ENCODE measurements around the gene CADM4.

Gene CADM4

DNA sequence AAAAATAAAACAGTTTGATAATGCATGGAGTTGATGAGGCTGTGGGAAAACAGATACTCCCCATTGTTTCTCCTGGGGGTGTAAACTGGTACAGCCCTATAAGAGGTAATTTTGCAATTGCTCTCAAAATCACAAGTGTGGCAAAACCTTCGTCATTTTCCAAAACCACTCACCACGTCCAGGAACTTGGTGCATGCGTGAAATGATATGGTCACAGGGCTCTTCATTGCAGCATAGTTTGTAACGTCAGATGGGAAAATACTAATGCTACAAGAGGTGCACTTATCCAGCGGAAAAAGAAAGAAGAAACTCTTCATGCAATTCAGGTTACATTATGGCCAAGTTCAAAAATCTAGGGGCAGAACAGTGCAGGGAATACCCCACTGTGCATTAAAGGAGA is 42.2 kb upstream of the CADM4 start:
- no peak overlapping the region for H3K27ac ChIP-seq
- TF ChIP-seq, protein P1, sequence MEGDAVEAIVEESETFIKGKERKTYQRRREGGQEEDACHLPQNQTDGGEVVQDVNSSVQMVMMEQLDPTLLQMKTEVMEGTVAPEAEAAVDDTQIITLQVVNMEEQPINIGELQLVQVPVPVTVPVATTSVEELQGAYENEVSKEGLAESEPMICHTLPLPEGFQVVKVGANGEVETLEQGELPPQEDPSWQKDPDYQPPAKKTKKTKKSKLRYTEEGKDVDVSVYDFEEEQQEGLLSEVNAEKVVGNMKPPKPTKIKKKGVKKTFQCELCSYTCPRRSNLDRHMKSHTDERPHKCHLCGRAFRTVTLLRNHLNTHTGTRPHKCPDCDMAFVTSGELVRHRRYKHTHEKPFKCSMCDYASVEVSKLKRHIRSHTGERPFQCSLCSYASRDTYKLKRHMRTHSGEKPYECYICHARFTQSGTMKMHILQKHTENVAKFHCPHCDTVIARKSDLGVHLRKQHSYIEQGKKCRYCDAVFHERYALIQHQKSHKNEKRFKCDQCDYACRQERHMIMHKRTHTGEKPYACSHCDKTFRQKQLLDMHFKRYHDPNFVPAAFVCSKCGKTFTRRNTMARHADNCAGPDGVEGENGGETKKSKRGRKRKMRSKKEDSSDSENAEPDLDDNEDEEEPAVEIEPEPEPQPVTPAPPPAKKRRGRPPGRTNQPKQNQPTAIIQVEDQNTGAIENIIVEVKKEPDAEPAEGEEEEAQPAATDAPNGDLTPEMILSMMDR (conservative IDR thresholded peaks at IDR 0.05) = no peak

DNA sequence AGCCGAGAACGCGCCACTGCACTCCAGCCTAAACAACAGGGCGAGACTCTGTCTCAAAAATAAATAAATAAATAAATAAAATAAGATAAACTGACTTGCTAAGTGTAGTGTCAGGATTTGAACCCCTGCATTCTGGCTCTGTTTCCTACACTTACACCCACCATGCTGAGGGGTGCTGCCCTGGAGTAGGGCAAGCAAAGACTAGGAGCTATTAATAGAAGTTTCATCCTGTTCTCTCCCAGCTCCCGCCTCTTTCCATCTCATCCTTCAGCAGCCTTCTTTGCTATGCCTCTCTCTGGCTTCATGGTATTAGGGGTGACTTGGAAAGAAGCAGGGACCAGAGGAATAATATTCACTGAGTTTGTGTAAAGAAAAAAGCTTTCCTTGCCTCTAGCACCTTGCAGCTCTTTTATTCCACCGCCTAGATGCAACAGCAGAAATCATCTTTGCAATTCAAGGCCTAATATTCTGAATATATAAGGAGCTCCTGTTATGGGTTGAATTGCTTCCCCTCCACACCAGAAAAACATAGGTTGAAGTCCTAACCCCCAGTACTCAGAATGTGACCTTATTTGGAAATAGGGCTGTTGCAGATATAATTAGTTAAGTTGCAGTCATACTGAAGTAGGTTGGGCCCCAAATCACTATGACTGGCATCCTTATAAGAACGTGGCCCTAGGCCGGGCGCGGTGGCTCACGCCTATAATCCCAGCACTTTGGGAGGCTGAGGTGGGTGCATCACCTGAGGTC is 39.0 kb upstream of the CADM4 start:
- TF ChIP-seq, protein P1 (conservative IDR thresholded peaks at IDR 0.05) = no peak
- H3K27ac ChIP-seq = no peak overlapping the region

DNA sequence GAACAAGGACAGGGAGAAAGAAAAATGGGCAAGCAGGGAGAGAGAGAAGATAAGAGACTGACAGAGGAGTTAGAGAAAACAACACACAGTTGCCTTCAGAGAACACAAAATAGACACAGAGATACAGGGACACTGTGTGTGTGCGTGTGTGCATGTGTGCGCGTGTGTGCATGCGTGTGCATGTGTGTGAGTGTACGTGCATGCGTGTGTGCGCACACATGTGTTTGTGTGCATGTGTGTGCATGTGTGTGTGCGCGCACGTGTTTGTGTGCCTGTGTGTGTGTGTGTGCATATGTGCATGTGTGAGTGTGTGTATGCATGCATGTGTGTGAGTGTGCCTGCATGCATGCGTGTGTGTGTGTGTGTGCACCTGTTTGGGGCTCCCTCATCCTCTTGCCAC is 36.3 kb upstream of the CADM4 start:
- H3K27ac ChIP-seq = peak overlapping the region; percentile 49; the same call in 1 of the 2 replicates

DNA sequence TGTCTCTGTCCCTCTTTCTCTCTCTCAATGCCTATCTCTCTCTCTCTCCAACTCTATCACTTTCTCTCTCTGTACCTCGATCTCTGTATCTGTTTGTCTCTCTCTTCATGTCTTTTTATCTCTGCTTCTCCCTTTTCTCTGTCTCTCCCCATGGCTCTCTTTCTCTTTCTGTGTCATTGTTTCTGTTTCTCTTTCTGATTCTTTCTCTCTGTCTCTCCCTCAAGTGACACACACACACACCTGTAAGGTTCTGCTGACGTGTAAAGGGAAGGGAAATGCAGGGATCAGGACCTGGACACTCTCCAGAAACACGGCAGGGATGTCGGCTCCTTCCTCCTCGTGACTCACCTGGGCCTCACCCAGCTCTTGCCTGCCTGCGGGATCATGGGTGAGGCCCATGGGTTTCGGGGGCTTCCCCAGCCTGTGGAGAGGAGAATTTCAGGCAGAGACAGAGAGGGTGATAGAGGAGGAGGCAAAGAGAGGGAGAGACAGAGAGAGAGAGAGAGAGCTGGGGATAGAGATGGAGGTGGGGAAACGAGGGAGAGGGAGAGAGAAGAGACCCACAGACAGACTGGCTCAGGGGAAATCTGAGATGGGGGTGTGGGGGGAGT is 35.7 kb upstream of the CADM4 start:
- TF ChIP-seq, protein P1 (conservative IDR thresholded peaks at IDR 0.05) = no peak
- peak overlapping the region; percentile 49 for H3K27ac ChIP-seq

More for the DNA sequence above, 36.3 kb upstream of the CADM4 start:
- TF ChIP-seq, protein P1 (conservative IDR thresholded peaks at IDR 0.05) = no peak

DNA sequence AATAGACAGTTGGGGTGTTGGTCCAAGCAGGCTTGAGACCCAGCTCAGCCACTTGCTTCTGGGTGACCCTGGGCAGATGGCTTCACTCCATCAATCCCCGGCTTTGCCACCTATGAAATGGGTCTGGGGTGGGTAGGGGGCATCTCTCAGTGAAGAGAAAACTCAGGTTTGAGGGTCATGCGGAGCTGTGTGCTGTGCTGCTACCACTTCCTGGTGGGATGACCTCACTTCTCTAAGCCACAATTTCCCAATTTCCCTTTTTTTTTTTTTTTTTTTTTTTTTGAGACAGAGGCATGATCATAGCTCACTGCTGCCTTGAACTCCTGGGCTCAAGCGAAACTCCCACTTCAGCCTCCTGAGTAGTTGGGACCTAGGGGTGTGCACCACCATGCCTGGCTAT is 34.9 kb upstream of the CADM4 start:
- H3K27ac ChIP-seq = no peak overlapping the region
- TF ChIP-seq, protein P1 (conservative IDR thresholded peaks at IDR 0.05) = no peak

DNA sequence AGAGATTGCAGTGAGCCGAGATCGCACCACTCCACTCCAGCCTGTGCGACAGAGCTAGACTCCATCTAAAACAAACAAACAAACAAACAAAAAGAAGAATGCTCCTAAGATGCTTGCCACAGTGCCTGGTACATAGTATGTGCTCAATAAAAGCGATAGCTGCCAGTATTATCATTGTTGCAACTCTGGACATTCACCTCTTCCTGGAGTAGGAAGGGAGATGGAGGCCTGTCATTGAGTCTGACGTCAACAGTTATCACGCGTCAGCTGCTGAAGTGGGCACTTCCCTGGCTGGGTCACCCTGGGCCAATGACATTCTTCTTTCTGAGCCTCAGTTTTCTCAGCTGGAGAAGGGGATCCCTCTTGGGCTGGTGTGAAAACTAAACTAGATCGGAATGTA is 34.5 kb upstream of the CADM4 start:
- H3K27ac ChIP-seq = no peak overlapping the region
- TF ChIP-seq, protein P1 (conservative IDR thresholded peaks at IDR 0.05) = no peak

DNA sequence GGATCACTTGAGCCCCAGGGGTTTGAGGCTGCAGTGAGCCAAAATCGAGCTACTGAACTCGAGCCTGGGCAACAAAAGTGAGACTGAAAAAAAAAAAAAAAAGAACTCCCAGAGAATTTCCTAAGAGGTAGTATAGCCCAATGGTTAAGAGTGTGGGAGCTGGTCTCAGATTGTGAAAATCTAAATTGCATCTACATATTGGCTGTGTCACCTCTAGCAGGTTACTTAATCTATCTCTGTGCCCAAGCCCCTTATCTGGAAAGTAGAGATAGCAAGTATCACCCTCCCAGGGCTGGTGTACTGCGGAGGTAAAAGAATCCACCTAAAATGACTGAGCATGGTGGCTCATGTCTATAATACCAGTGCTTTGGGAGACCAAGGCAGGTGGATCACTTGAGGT is 34.0 kb upstream of the CADM4 start:
- TF ChIP-seq, protein P1 (conservative IDR thresholded peaks at IDR 0.05) = no peak

More for the DNA sequence above, 34.0 kb upstream of the CADM4 start:
- H3K27ac ChIP-seq = no peak overlapping the region
